ENCODE results near the gene SLC25A27. TPM values are rescaled to one million over a fixed set of nuclear protein-coding genes. Genes with fewer than 3 reads are reported as not detected.

SLC25A27 gene
- total RNA-seq, 2 donors from 2014 or later = 12.8 to 18.1 TPM

- TF ChIP-seq CTCF (conservative IDR thresholded peaks at IDR 0.05) = no peak
- Histone ChIP-seq H3K4me1 (ENCODE audit: control insufficient read depth, insufficient read depth, low read length) (no peaks in the 10 kb centered on the region), H3K9ac (ENCODE audit: extremely low read depth, low read length, poor library complexity, severe bottlenecking) (no peak overlapping the region), H3K27me3 (ENCODE audit: control insufficient read depth, insufficient read depth, low read length, poor library complexity, severe bottlenecking) (no peaks in the 10 kb centered on the region), H3K4me3 (ENCODE audit: low read length) (no peak overlapping the region), H3K36me3 (ENCODE audit: control insufficient read depth, insufficient read depth, low read length) (no peaks in the 10 kb centered on the region), H3K9me3 (ENCODE audit: control insufficient read depth, low read length) (no peaks in the 10 kb centered on the region), H3K27ac (ENCODE audit: low read depth, low read length) (no peak overlapping the region)
- 84 to 92% methylated on average over 2 of the region's 2 CpGs for WGBS, 2 experiments (ENCODE audit: insufficient coverage in 1 of 2, insufficient read length in 1 of 2)
- Mint-ChIP-seq H3K9me3 (no peaks in the 10 kb centered on the region), H3K36me3 (ENCODE audit: low read depth) (no peaks in the 10 kb centered on the region), H3K4me1 (no peaks in the 10 kb centered on the region), H3K27me3 (ENCODE audit: insufficient read depth) (no peaks in the 10 kb centered on the region), H3K4me3 (no peak overlapping the region), H3K27ac (no peak overlapping the region)
- no peak for DNase-seq
Measured at GRCh38 chr6:46667377-46667776, 14.6 kb downstream of the SLC25A27 start.

GRCh38 chr6:46674410-46674809 is 21.6 kb downstream of the SLC25A27 start:
- H3K4me1 Mint-ChIP-seq = peaks cover 7% of the 10 kb centered on the region
- Histone ChIP-seq H3K27me3 (ENCODE audit: control insufficient read depth, insufficient read depth, low read length, poor library complexity, severe bottlenecking) (no peaks in the 10 kb centered on the region), H3K9ac (ENCODE audit: extremely low read depth, low read length, poor library complexity, severe bottlenecking) (no peak overlapping the region), H3K36me3 (ENCODE audit: control insufficient read depth, insufficient read depth, low read length) (no peaks in the 10 kb centered on the region), H3K9me3 (ENCODE audit: control insufficient read depth, low read length) (no peaks in the 10 kb centered on the region), H3K4me1 (ENCODE audit: control insufficient read depth, insufficient read depth, low read length) (no peaks in the 10 kb centered on the region), H3K27ac (ENCODE audit: low read depth, low read length) (no peak overlapping the region), H3K4me3 (ENCODE audit: low read length) (no peak overlapping the region)
- no peak for TF ChIP-seq CTCF (conservative IDR thresholded peaks at IDR 0.05)
- WGBS, 2 experiments (ENCODE audit: insufficient coverage in 1 of 2, insufficient read length in 1 of 2) = 89 to 92% methylated on average over 1 of the region's 1 CpG
- H3K36me3 Mint-ChIP-seq (ENCODE audit: low read depth) = no peaks in the 10 kb centered on the region
- no peak for DNase-seq
- no peak overlapping the region for H3K4me3 Mint-ChIP-seq
- H3K27me3 Mint-ChIP-seq (ENCODE audit: insufficient read depth) = no peaks in the 10 kb centered on the region
- no peak overlapping the region for H3K27ac Mint-ChIP-seq
- H3K9me3 Mint-ChIP-seq = no peaks in the 10 kb centered on the region

- Mint-ChIP-seq H3K27ac (no peak overlapping the region), H3K36me3 (ENCODE audit: low read depth) (no peaks in the 10 kb centered on the region), H3K9me3 (no peaks in the 10 kb centered on the region), H3K4me3 (no peak overlapping the region), H3K27me3 (ENCODE audit: insufficient read depth) (no peaks in the 10 kb centered on the region), H3K4me1 (peaks cover 7% of the 10 kb centered on the region)
- H3K27me3 ChIP-seq (ENCODE audit: control insufficient read depth, insufficient read depth, low read length, poor library complexity, severe bottlenecking) = no peaks in the 10 kb centered on the region
- no peaks in the 10 kb centered on the region for H3K4me1 ChIP-seq (ENCODE audit: control insufficient read depth, insufficient read depth, low read length)
- DNase-seq = no peak
- H3K27ac ChIP-seq (ENCODE audit: low read depth, low read length) = no peak overlapping the region
- H3K36me3 ChIP-seq (ENCODE audit: control insufficient read depth, insufficient read depth, low read length) = no peaks in the 10 kb centered on the region
- H3K4me3 ChIP-seq (ENCODE audit: low read length) = no peak overlapping the region
- no peak for TF ChIP-seq CTCF (conservative IDR thresholded peaks at IDR 0.05)
- H3K9ac ChIP-seq (ENCODE audit: extremely low read depth, low read length, poor library complexity, severe bottlenecking) = no peak overlapping the region
- H3K9me3 ChIP-seq (ENCODE audit: control insufficient read depth, low read length) = no peaks in the 10 kb centered on the region
- WGBS, 2 experiments (ENCODE audit: insufficient coverage in 1 of 2, insufficient read length in 1 of 2) = 89 to 93% methylated on average over 4 to 6 of the region's 6 CpGs
Measured at GRCh38 chr6:46676604-46677313, 24.0 kb downstream of the SLC25A27 start.

All from endodermal cell (in vitro differentiated cells).